ENCODE measurements around the gene CDT1. TPM values are rescaled to one million over a fixed set of nuclear protein-coding genes. Genes with fewer than 3 reads are reported as not detected.
A peak's percentile ranks its signal among the peaks of the same experiment; 100 is the strongest.

The CDT1 gene
- total and polyA plus RNA-seq, 4 donors: 3.6 to 13.9 (median 7.8) TPM

- Histone ChIP-seq H3K4me3 (ENCODE audit: low read depth, low read length) (peak overlapping the region; percentile 71), H3K4me1 (ENCODE audit: control insufficient read depth, insufficient read depth, low read length) (peaks cover 32% of the 10 kb centered on the region), H3K9me3 (ENCODE audit: control insufficient read depth, insufficient read depth, low read length) (no peaks in the 10 kb centered on the region), H3K27me3 (ENCODE audit: control insufficient read depth, insufficient read depth, low read length) (no peaks in the 10 kb centered on the region), H3K27ac (ENCODE audit: low read depth, low read length) (peak overlapping the region; percentile 75), H3K36me3 (ENCODE audit: control insufficient read depth, insufficient read depth, low read length) (peaks cover 62% of the 10 kb centered on the region)
- 43% methylated on average over 11 of the region's 12 CpGs for WGBS (ENCODE audit: insufficient coverage)
- DNase-seq (ENCODE audit: low read depth in 4 of 6, low spot score in 6 of 6): no peak
These were observed 6.8 kb downstream of the CDT1 start for GRCh38 chr16:88810166-88810911.

- H3K36me3 ChIP-seq (ENCODE audit: control insufficient read depth, insufficient read depth, low read length): peaks cover 62% of the 10 kb centered on the region
- H3K27ac ChIP-seq (ENCODE audit: low read depth, low read length): peak overlapping the region; percentile 75
- WGBS (ENCODE audit: insufficient coverage): 1% methylated on average over 65 of the region's 65 CpGs
- H3K9me3 ChIP-seq (ENCODE audit: control insufficient read depth, insufficient read depth, low read length): no peaks in the 10 kb centered on the region
- H3K4me1 ChIP-seq (ENCODE audit: control insufficient read depth, insufficient read depth, low read length): peaks cover 34% of the 10 kb centered on the region
- peak; percentile 72 to 96 (median 84) for DNase-seq (ENCODE audit: low read depth in 4 of 6, low spot score in 6 of 6)
- H3K27me3 ChIP-seq (ENCODE audit: control insufficient read depth, insufficient read depth, low read length): no peaks in the 10 kb centered on the region
- peak overlapping the region; percentile 71 for H3K4me3 ChIP-seq (ENCODE audit: low read depth, low read length)
These were observed 7.6 kb downstream of the CDT1 start for GRCh38 chr16:88810912-88811768.

GRCh38 chr16:88811769-88812512 lies 8.4 kb downstream of the CDT1 start, which contains the start of gene APRT:
Gene APRT (minus strand): TSS chr16:88811928. CDS start chr16:88811899, 29 bp downstream.
- peak within 1 kb of the TSS; percentile 75 for H3K27ac ChIP-seq (ENCODE audit: low read depth, low read length)
- peak within 1 kb of the TSS; percentile 71 for H3K4me3 ChIP-seq (ENCODE audit: low read depth, low read length)
- peaks cover 34% of the 10 kb centered on the region for H3K4me1 ChIP-seq (ENCODE audit: control insufficient read depth, insufficient read depth, low read length)
- peak; percentile 77 to 97 (median 88) for DNase-seq (ENCODE audit: low read depth in 4 of 6, low spot score in 6 of 6)
- no peaks in the 10 kb centered on the region for H3K9me3 ChIP-seq (ENCODE audit: control insufficient read depth, insufficient read depth, low read length)
- WGBS (ENCODE audit: insufficient coverage): under 1% methylated on average over 84 of the region's 84 CpGs
- peaks cover 62% of the 10 kb centered on the region for H3K36me3 ChIP-seq (ENCODE audit: control insufficient read depth, insufficient read depth, low read length)
- no peaks in the 10 kb centered on the region for H3K27me3 ChIP-seq (ENCODE audit: control insufficient read depth, insufficient read depth, low read length)

GRCh38 chr16:88812513-88813268 lies 9.1 kb downstream of the CDT1 start:
- H3K27ac ChIP-seq (ENCODE audit: low read depth, low read length): peak overlapping the region; percentile 69
- no peaks in the 10 kb centered on the region for H3K9me3 ChIP-seq (ENCODE audit: control insufficient read depth, insufficient read depth, low read length)
- H3K36me3 ChIP-seq (ENCODE audit: control insufficient read depth, insufficient read depth, low read length): peaks cover 62% of the 10 kb centered on the region
- no peaks in the 10 kb centered on the region for H3K27me3 ChIP-seq (ENCODE audit: control insufficient read depth, insufficient read depth, low read length)
- WGBS (ENCODE audit: insufficient coverage): 66% methylated on average over 27 of the region's 37 CpGs
- peak overlapping the region; percentile 48 for H3K4me3 ChIP-seq (ENCODE audit: low read depth, low read length)
- H3K4me1 ChIP-seq (ENCODE audit: control insufficient read depth, insufficient read depth, low read length): peaks cover 34% of the 10 kb centered on the region
- peak in 1 of 6 donors; percentile 22 for DNase-seq (ENCODE audit: low read depth in 4 of 6, low spot score in 6 of 6)

- H3K36me3 ChIP-seq (ENCODE audit: control insufficient read depth, insufficient read depth, low read length): peaks cover 62% of the 10 kb centered on the region
- H3K4me1 ChIP-seq (ENCODE audit: control insufficient read depth, insufficient read depth, low read length): peaks cover 34% of the 10 kb centered on the region
- no peak overlapping the region for H3K27ac ChIP-seq (ENCODE audit: low read depth, low read length)
- DNase-seq (ENCODE audit: low read depth in 4 of 6, low spot score in 6 of 6): no peak
- H3K27me3 ChIP-seq (ENCODE audit: control insufficient read depth, insufficient read depth, low read length): no peaks in the 10 kb centered on the region
- no peaks in the 10 kb centered on the region for H3K9me3 ChIP-seq (ENCODE audit: control insufficient read depth, insufficient read depth, low read length)
- WGBS (ENCODE audit: insufficient coverage): 68% methylated on average over 12 of the region's 26 CpGs
- no peak overlapping the region for H3K4me3 ChIP-seq (ENCODE audit: low read depth, low read length)
These were observed 9.9 kb downstream of the CDT1 start for GRCh38 chr16:88813269-88814143.

GRCh38 chr16:88814144-88814502 lies 10.5 kb downstream of the CDT1 start:
- 85% methylated on average over 12 of the region's 13 CpGs for WGBS (ENCODE audit: insufficient coverage)
- Histone ChIP-seq H3K36me3 (ENCODE audit: control insufficient read depth, insufficient read depth, low read length) (peaks cover 62% of the 10 kb centered on the region), H3K27ac (ENCODE audit: low read depth, low read length) (no peak overlapping the region), H3K4me1 (ENCODE audit: control insufficient read depth, insufficient read depth, low read length) (peaks cover 34% of the 10 kb centered on the region), H3K4me3 (ENCODE audit: low read depth, low read length) (no peak overlapping the region), H3K9me3 (ENCODE audit: control insufficient read depth, insufficient read depth, low read length) (no peaks in the 10 kb centered on the region), H3K27me3 (ENCODE audit: control insufficient read depth, insufficient read depth, low read length) (no peaks in the 10 kb centered on the region)
- DNase-seq (ENCODE audit: low read depth in 4 of 6, low spot score in 6 of 6): no peak

- Histone ChIP-seq H3K36me3 (ENCODE audit: control insufficient read depth, insufficient read depth, low read length) (peaks cover 55% of the 10 kb centered on the region), H3K27me3 (ENCODE audit: control insufficient read depth, insufficient read depth, low read length) (no peaks in the 10 kb centered on the region), H3K4me3 (ENCODE audit: low read depth, low read length) (no peak overlapping the region), H3K27ac (ENCODE audit: low read depth, low read length) (no peak overlapping the region), H3K9me3 (ENCODE audit: control insufficient read depth, insufficient read depth, low read length) (no peaks in the 10 kb centered on the region), H3K4me1 (ENCODE audit: control insufficient read depth, insufficient read depth, low read length) (peaks cover 27% of the 10 kb centered on the region)
- 88% methylated on average over 10 of the region's 10 CpGs for WGBS (ENCODE audit: insufficient coverage)
- DNase-seq (ENCODE audit: low read depth in 4 of 6, low spot score in 6 of 6): no peak
These were observed 11.6 kb downstream of the CDT1 start for GRCh38 chr16:88815227-88815626.

GRCh38 chr16:88815901-88816589 lies 12.5 kb downstream of the CDT1 start:
- no peak overlapping the region for H3K4me3 ChIP-seq (ENCODE audit: low read depth, low read length)
- DNase-seq (ENCODE audit: low read depth in 4 of 6, low spot score in 6 of 6): peak in 2 of 6 donors; percentile 46 to 66
- peaks cover 19% of the 10 kb centered on the region for H3K4me1 ChIP-seq (ENCODE audit: control insufficient read depth, insufficient read depth, low read length)
- H3K36me3 ChIP-seq (ENCODE audit: control insufficient read depth, insufficient read depth, low read length): peaks cover 60% of the 10 kb centered on the region
- no peaks in the 10 kb centered on the region for H3K27me3 ChIP-seq (ENCODE audit: control insufficient read depth, insufficient read depth, low read length)
- no peak overlapping the region for H3K27ac ChIP-seq (ENCODE audit: low read depth, low read length)
- 57% methylated on average over 19 of the region's 19 CpGs for WGBS (ENCODE audit: insufficient coverage)
- no peaks in the 10 kb centered on the region for H3K9me3 ChIP-seq (ENCODE audit: control insufficient read depth, insufficient read depth, low read length)

Measured in spinal cord (tissue), 10 donors.